CD14-positive monocyte (primary cell): ENCODE measurements around the gene SLC6A11. TPM values are rescaled to one million over a fixed set of nuclear protein-coding genes. Genes with fewer than 3 reads are reported as not detected.

Experiments used
- DNase-seq, 3 donors: peaks; one replicate each; pipeline ENCODE4 v3.0.0-alpha.2; 2011 to 2022
- H2AFZ ChIP-seq: 2 replicates; pipeline ENCODE4 v1.6.0; 2012; ENCODE audit warnings: mild to moderate bottlenecking, low read depth, low read length, inconsistent platforms; ENCODE audit not compliant: insufficient read depth, poor library complexity, severe bottlenecking
- H3K27ac ChIP-seq, 2 donors: 1 replicate in 1 of 2; 2 replicates in 1 of 2; pipeline ENCODE4 v1.5.1; 2012 to 2013; ENCODE audit warnings: low read length in 2 of 2, control low read depth in 1 of 2, inconsistent platforms in 1 of 2, low read depth in 1 of 2, mild to moderate bottlenecking in 1 of 2
- H3K27me3 ChIP-seq, 2 donors: one replicate each; pipeline versions ENCODE4 v1.6.0 to v1.6.1; 2011 to 2013; ENCODE audit warnings: low read length in 2 of 2; ENCODE audit not compliant: control insufficient read depth in 2 of 2, insufficient read depth in 2 of 2
- H3K36me3 ChIP-seq, 2 donors: replicated peaks in 1 of 2; 1 replicate in 1 of 2; 2 replicates in 1 of 2; pipeline versions ENCODE4 v1.5.1 to v1.6.1; 2012 to 2013; ENCODE audit warnings: low read length in 2 of 2, control low read depth in 1 of 2, inconsistent platforms in 1 of 2, mild to moderate bottlenecking in 1 of 2; ENCODE audit not compliant: insufficient read depth in 2 of 2, control insufficient read depth in 1 of 2
- H3K4me1 ChIP-seq, 2 donors: 1 replicate in 1 of 2; 2 replicates in 1 of 2; pipeline versions ENCODE4 v1.5.1 to v1.6.1; 2012 to 2013; ENCODE audit warnings: low read length in 2 of 2, control low read depth in 1 of 2, inconsistent platforms in 1 of 2, mild to moderate bottlenecking in 1 of 2, moderate library complexity in 1 of 2; ENCODE audit not compliant: insufficient read depth in 2 of 2, control insufficient read depth in 1 of 2
- H3K4me2 ChIP-seq: replicated peaks from 2 replicates; pipeline ENCODE3; 2012; ENCODE audit warnings: low read length, moderate library complexity, mild to moderate bottlenecking; ENCODE audit not compliant: poor library complexity, severe bottlenecking; ENCODE audit errors: extremely low read depth
- H3K4me3 ChIP-seq, 3 experiments: fragments of 200-600 bp in 1 of 3; sonication (generic) in 1 of 3; replicated peaks in 1 of 3; 1 replicate in 2 of 3; 2 replicates in 1 of 3; pipeline ENCODE4 v1.5.1; 2011 to 2013; ENCODE audit warnings: low read length in 3 of 3, mild to moderate bottlenecking in 3 of 3, control low read depth in 2 of 3, low read depth in 2 of 3, inconsistent platforms in 1 of 3, moderate library complexity in 1 of 3
- H3K79me2 ChIP-seq: 2 replicates; pipeline ENCODE4 v1.6.0; 2012; ENCODE audit warnings: mild to moderate bottlenecking, control low read depth, inconsistent platforms, low read length, moderate library complexity; ENCODE audit not compliant: insufficient read depth
- H3K9ac ChIP-seq: 2 replicates; pipeline ENCODE4 v1.6.0; 2017; ENCODE audit warnings: low read length, mild to moderate bottlenecking; ENCODE audit not compliant: insufficient read depth, poor library complexity, severe bottlenecking
- H3K9me3 ChIP-seq, 2 donors: replicated peaks in 1 of 2; 1 replicate in 1 of 2; 2 replicates in 1 of 2; pipeline versions ENCODE4 v1.5.1 to v1.6.1; 2012 to 2013; ENCODE audit warnings: low read length in 2 of 2, control low read depth in 1 of 2; ENCODE audit not compliant: control insufficient read depth in 1 of 2, insufficient read depth in 1 of 2
- H4K20me1 ChIP-seq: 2 replicates; pipeline ENCODE4 v1.6.0; 2012; ENCODE audit warnings: mild to moderate bottlenecking, low read length, control low read depth, moderate library complexity; ENCODE audit not compliant: insufficient read depth
- H3K27ac Mint-ChIP-seq, 7 donors: one replicate each; pipeline ENCODE4 v1.8.0; 2020; ENCODE audit warnings: mild to moderate bottlenecking in 7 of 7, mixed read lengths in 7 of 7, moderate library complexity in 6 of 7, inconsistent platforms in 2 of 7
- H3K27me3 Mint-ChIP-seq, 3 donors: one replicate each; pipeline ENCODE4 v1.8.0; 2021 to 2022; ENCODE audit warnings: low read depth in 3 of 3, mild to moderate bottlenecking in 3 of 3, mixed read lengths in 3 of 3, moderate library complexity in 3 of 3, inconsistent platforms in 1 of 3
- H3K36me3 Mint-ChIP-seq, 2 donors: one replicate each; pipeline ENCODE4 v1.8.0; 2020; ENCODE audit warnings: mixed read lengths in 2 of 2, inconsistent platforms in 1 of 2, mild to moderate bottlenecking in 1 of 2
- H3K4me1 Mint-ChIP-seq: one replicate; pipeline ENCODE4 v1.8.0; 2020; ENCODE audit warnings: mild to moderate bottlenecking, mixed read lengths
- H3K4me3 Mint-ChIP-seq, 2 donors: one replicate each; pipeline ENCODE4 v1.8.0; 2020; ENCODE audit warnings: mild to moderate bottlenecking in 2 of 2, mixed read lengths in 2 of 2, moderate library complexity in 1 of 2
- H3K9me3 Mint-ChIP-seq, 7 donors: one replicate each; pipeline ENCODE4 v1.8.0; 2020 to 2022; ENCODE audit warnings: mixed read lengths in 7 of 7, mild to moderate bottlenecking in 6 of 7, moderate library complexity in 6 of 7, inconsistent platforms in 2 of 7
- WGBS: methylation state at CpG from one replicate; pipeline ENCODE4 v1.1.5; 2013; ENCODE audit warnings: missing lambda C conversion rate; ENCODE audit not compliant: insufficient coverage; 5-methylcytosine and 5-hydroxymethylcytosine counted together
- intact Hi-C, 2 donors: fragments of 100-400 bp; cut with micrococcal nuclease; formaldehyde crosslinking; loops; one replicate each; pipeline versions ENCODE4 v1.15.0 to v1.15.1; 2023
- polyA plus RNA-seq, 3 donors: library from polyadenylated mRNA; depleted of rRNA in 1 of 3; unstranded in 2 of 3; stranded (reverse) in 1 of 3; fragments of 300-500 nt in 2 of 3; fragments of >200 nt in 1 of 3; fragmentation: Illumina TruSeq in 2 of 3; gene quantifications; 1 replicate in 2 of 3; 2 replicates in 1 of 3; pipeline ENCODE4 v1.2.3, GENCODE V29; 2012 to 2021
- TF ChIP-seq, protein P1 (sequence below): fragments of 200-600 bp; IDR thresholded peaks from one replicate; pipeline ENCODE4 v1.8.0; 2022; ENCODE audit warnings: antibody characterized with exemption, mild to moderate bottlenecking

The SLC6A11 gene
- polyA plus RNA-seq, 3 donors: not detected

DNA sequence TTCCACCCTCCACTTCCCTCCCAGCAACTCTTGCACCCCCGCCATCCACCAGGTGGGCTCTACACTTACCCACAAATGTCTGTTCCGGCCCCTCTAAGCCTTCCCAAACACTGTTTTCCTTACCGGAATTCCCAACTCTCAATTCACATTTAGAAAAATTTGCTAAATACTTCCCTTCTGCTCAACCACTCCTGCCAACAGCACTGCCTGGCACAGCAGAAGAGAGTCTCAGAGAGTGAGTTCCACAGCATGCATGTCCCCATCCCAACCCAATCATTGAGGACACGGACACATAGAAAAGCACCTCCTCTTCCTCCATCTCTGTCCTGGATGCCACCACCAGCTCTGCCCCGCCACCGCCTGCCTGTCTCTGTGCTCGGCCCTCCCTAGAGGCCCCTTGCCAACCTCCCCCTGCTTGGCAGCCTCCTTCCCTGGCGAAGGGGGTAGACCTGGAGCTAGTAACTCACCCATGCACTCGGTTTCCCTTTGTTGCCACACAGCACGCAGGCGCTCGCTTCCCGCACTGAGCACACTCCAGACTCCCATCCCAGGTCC lies 110.3 kb downstream of the SLC6A11 start:
- no peak overlapping the region for H3K4me3 ChIP-seq
- Mint-ChIP-seq H3K27me3 (peaks cover 0 to 8% (median 6%) of the 10 kb centered on the region in 3 donors), H3K27ac (peak overlapping the region in 2 of 7 donors; percentile 10 to 15), H3K36me3 (no peaks in the 10 kb centered on the region), H3K4me1 (no peaks in the 10 kb centered on the region), H3K4me3 (no peak overlapping the region), H3K9me3 (peaks cover 0 to 2% (median 0%) of the 10 kb centered on the region in 7 donors)
- no peak overlapping the region for H2AFZ ChIP-seq
- DNase-seq: no peak
- H3K27me3 ChIP-seq: peaks cover 0 to 2% of the 10 kb centered on the region in 2 donors
- no peaks in the 10 kb centered on the region for H3K79me2 ChIP-seq
- H3K36me3 ChIP-seq: no peaks in the 10 kb centered on the region
- H3K4me2 ChIP-seq: no peak overlapping the region
- intact Hi-C loops: no loop called here
- WGBS: 97% methylated on average over 12 of the region's 13 CpGs
- no peaks in the 10 kb centered on the region for H4K20me1 ChIP-seq
- no peak overlapping the region for H3K9ac ChIP-seq
- no peaks in the 10 kb centered on the region for H3K4me1 ChIP-seq
- TF ChIP-seq, protein P1, sequence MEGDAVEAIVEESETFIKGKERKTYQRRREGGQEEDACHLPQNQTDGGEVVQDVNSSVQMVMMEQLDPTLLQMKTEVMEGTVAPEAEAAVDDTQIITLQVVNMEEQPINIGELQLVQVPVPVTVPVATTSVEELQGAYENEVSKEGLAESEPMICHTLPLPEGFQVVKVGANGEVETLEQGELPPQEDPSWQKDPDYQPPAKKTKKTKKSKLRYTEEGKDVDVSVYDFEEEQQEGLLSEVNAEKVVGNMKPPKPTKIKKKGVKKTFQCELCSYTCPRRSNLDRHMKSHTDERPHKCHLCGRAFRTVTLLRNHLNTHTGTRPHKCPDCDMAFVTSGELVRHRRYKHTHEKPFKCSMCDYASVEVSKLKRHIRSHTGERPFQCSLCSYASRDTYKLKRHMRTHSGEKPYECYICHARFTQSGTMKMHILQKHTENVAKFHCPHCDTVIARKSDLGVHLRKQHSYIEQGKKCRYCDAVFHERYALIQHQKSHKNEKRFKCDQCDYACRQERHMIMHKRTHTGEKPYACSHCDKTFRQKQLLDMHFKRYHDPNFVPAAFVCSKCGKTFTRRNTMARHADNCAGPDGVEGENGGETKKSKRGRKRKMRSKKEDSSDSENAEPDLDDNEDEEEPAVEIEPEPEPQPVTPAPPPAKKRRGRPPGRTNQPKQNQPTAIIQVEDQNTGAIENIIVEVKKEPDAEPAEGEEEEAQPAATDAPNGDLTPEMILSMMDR: no peak
- H3K9me3 ChIP-seq: no peaks in the 10 kb centered on the region
- H3K27ac ChIP-seq: no peak overlapping the region

DNA sequence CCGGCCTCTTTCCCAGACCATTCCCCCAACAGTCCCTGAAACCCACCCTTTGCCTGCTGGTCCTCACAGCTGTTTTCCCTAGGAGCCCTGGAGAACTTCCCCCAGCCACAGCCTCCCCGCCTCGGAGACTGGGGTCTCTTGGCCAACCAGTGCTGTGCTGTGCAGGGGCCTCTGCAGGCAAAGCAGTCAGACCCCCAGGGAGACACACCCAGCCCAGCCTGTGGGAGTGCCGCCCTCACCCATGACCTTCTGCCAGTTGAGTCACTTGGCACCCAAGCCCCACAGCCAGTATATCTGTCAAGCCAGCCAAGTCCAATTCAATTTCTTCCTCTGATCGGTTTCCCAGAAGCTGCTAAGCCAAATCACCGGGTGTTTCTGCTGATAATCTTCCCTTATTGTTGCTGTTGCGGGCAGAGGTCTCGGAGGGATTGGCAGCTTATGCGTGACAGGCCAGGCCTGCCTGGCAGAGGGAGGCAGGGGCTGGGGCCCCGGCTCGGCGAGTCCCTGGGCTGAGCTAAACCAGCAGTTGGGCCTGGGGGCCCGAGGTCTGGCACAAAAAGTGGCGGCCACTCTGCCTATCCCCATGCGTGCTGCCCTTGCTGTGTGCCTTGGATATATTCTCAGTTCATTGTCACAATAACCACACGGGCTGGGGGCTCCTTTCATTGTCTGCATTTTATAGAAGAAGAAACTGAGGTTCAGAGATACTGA lies 110.9 kb downstream of the SLC6A11 start:
- WGBS: 90% methylated on average over 15 of the region's 16 CpGs
- H3K4me2 ChIP-seq: no peak overlapping the region
- no peaks in the 10 kb centered on the region for H3K9me3 ChIP-seq
- H3K4me3 ChIP-seq: no peak overlapping the region
- H2AFZ ChIP-seq: no peak overlapping the region
- intact Hi-C loops: no loop called here
- TF ChIP-seq, protein P1: no peak
- peaks cover 0 to 7% (median 4%) of the 10 kb centered on the region in 3 donors for H3K27me3 Mint-ChIP-seq
- no peaks in the 10 kb centered on the region for H4K20me1 ChIP-seq
- peaks cover 0 to 2% of the 10 kb centered on the region in 2 donors for H3K27me3 ChIP-seq
- peaks cover 0 to 2% (median 0%) of the 10 kb centered on the region in 7 donors for H3K9me3 Mint-ChIP-seq
- H3K36me3 ChIP-seq: no peaks in the 10 kb centered on the region
- no peak overlapping the region for H3K27ac ChIP-seq
- H3K4me3 Mint-ChIP-seq: no peak overlapping the region
- H3K27ac Mint-ChIP-seq: peak overlapping the region in 1 of 7 donors; percentile 15
- H3K9ac ChIP-seq: no peak overlapping the region
- no peaks in the 10 kb centered on the region for H3K36me3 Mint-ChIP-seq
- no peaks in the 10 kb centered on the region for H3K79me2 ChIP-seq
- DNase-seq: no peak
- no peaks in the 10 kb centered on the region for H3K4me1 Mint-ChIP-seq
- no peaks in the 10 kb centered on the region for H3K4me1 ChIP-seq
